Astrocyte (in vitro differentiated cells and primary cell): ENCODE measurements around the gene ZNF503.

Source experiments
- EZH2 ChIP-seq: IDR thresholded peaks from 2 replicates; pipeline ENCODE4 v1.6.1; 2012; ENCODE audit warnings: mild to moderate bottlenecking, low read length, inconsistent platforms; ENCODE audit not compliant: insufficient read depth
- TF ChIP-seq, protein P1 (sequence below): IDR thresholded peaks from 2 replicates; pipeline ENCODE4 v1.5.1; 2011; ENCODE audit warnings: low read depth, mild to moderate bottlenecking, inconsistent platforms, low read length, moderate library complexity; ENCODE audit not compliant: insufficient read depth

DNA sequence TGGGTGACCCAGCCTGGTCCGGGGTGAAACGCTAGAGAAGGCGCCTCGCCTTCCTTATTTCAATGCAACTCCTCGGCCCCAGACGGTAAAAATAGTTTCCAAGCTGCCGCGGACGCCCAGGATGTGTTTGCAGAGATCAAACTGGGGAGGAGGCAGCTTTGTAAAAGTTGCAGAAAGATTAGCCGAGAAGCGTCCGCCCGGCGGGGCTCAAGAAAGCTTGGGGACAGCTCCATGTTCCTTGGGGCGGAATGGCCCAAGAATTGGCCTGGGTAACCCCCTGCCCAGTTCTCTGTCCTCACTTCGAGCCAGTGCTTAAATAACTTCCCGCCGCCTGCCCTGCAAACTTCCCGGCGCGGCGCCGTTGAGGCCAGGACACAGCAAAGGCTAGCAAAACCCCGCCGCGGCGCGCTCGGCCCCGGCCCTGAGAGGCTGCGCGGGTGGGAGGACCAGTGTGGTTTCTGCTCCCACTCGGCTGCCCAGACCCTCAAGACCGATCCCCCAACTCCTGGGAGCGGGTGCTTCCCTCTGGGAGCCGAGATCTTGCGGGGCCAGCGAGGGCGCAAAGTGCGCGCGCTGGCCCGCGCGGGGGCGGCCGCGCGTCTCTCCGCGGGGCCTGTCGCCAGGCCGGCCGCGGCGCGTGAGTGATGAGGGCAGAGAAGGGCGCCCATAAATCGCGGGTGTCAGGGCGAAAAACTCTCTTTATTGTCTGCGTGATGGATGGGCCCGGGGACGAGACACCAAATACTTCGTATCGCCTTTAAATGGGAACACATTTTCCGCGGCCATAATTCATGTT, 6.3 kb upstream of the ZNF503 start:
- TF ChIP-seq, protein P1, sequence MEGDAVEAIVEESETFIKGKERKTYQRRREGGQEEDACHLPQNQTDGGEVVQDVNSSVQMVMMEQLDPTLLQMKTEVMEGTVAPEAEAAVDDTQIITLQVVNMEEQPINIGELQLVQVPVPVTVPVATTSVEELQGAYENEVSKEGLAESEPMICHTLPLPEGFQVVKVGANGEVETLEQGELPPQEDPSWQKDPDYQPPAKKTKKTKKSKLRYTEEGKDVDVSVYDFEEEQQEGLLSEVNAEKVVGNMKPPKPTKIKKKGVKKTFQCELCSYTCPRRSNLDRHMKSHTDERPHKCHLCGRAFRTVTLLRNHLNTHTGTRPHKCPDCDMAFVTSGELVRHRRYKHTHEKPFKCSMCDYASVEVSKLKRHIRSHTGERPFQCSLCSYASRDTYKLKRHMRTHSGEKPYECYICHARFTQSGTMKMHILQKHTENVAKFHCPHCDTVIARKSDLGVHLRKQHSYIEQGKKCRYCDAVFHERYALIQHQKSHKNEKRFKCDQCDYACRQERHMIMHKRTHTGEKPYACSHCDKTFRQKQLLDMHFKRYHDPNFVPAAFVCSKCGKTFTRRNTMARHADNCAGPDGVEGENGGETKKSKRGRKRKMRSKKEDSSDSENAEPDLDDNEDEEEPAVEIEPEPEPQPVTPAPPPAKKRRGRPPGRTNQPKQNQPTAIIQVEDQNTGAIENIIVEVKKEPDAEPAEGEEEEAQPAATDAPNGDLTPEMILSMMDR: no peak
- peak; percentile 32 for TF ChIP-seq EZH2
